Inferior parietal cortex (tissue), 1 donor: ENCODE measurements around the gene METRNL.
"Not testable (repeated sequence)": the region's sequence is repeated elsewhere in the genome, so short reads cannot be mapped to it uniquely, and the experiment has no call there.

ENCODE experiments used
- DNase-seq: peaks from one replicate; pipeline ENCODE4 v3.0.0-alpha.2; 2016; ENCODE audit errors: extremely low spot score

METRNL gene

GRCh38 chr17:83079352-83079747 is at the start of gene METRNL:
TSS of gene METRNL (plus strand) at chr17:83079609. CDS start at chr17:83079816, 207 bp downstream.
- peak; percentile 22 for DNase-seq

- no peak for DNase-seq
Observed at GRCh38 chr17:83030432-83030831, 49.0 kb upstream of the METRNL start.

- DNase-seq, result no peak
Observed at GRCh38 chr17:83031321-83031945, 48.0 kb upstream of the METRNL start.

- DNase-seq, result not testable (repeated sequence)
Observed at GRCh38 chr17:83031946-83032451, 47.4 kb upstream of the METRNL start.

GRCh38 chr17:83032781-83033180 is 46.6 kb upstream of the METRNL start:
- no peak for DNase-seq

GRCh38 chr17:83034525-83034924 is 44.9 kb upstream of the METRNL start:
- DNase-seq, result no peak

GRCh38 chr17:83035722-83036121 is 43.7 kb upstream of the METRNL start:
- no peak for DNase-seq

- no peak for DNase-seq
Observed at GRCh38 chr17:83036193-83036592, 43.2 kb upstream of the METRNL start.

GRCh38 chr17:83036666-83037065 is 42.7 kb upstream of the METRNL start:
- DNase-seq, result no peak

- no peak for DNase-seq
Observed at GRCh38 chr17:83037084-83037873, 42.1 kb upstream of the METRNL start.

- no peak for DNase-seq
Observed at GRCh38 chr17:83037874-83038165, 41.6 kb upstream of the METRNL start.

- DNase-seq, result not testable (repeated sequence)
Observed at GRCh38 chr17:83038983-83039382, 40.4 kb upstream of the METRNL start.

- DNase-seq, result no peak
Observed at GRCh38 chr17:83041305-83041704, 38.1 kb upstream of the METRNL start.

GRCh38 chr17:83042522-83043158 is 36.8 kb upstream of the METRNL start:
- no peak for DNase-seq

GRCh38 chr17:83044479-83044878 is 34.9 kb upstream of the METRNL start:
- not testable (repeated sequence) for DNase-seq

GRCh38 chr17:83046448-83047181 is 32.8 kb upstream of the METRNL start:
- DNase-seq, result no peak

- DNase-seq, result no peak
Observed at GRCh38 chr17:83047182-83047478, 32.3 kb upstream of the METRNL start.

- not testable (repeated sequence) for DNase-seq
Observed at GRCh38 chr17:83047818-83048475, 31.5 kb upstream of the METRNL start.

- DNase-seq, result no peak
Observed at GRCh38 chr17:83050651-83051395, 28.6 kb upstream of the METRNL start.

- DNase-seq, result peak; percentile 97
Observed at GRCh38 chr17:83051396-83052240, 27.8 kb upstream of the METRNL start.
